ENCODE data around the gene FANCE.
"Not testable (repeated sequence)": the region's sequence is repeated elsewhere in the genome, so short reads cannot be mapped to it uniquely, and the experiment has no call there.

The FANCE gene

GRCh38 chr6:35500782-35501181 lies 48.6 kb downstream of the FANCE start:
- DNase-seq, result no peak

GRCh38 chr6:35501784-35502183 lies 49.6 kb downstream of the FANCE start:
- DNase-seq, result no peak

- DNase-seq, result no peak
Measured at GRCh38 chr6:35503534-35503933, 51.4 kb downstream of the FANCE start.

GRCh38 chr6:35505999-35506412 lies 53.9 kb downstream of the FANCE start:
- no peak for DNase-seq

- DNase-seq, result no peak
Measured at GRCh38 chr6:35506536-35506935, 54.4 kb downstream of the FANCE start.

GRCh38 chr6:35507221-35507620 lies 55.1 kb downstream of the FANCE start:
- no peak for DNase-seq

GRCh38 chr6:35508027-35508426 lies 55.9 kb downstream of the FANCE start:
- DNase-seq, result no peak

GRCh38 chr6:35508542-35508941 lies 56.4 kb downstream of the FANCE start:
- no peak for DNase-seq

- DNase-seq, result no peak
Measured at GRCh38 chr6:35510916-35511561, 58.9 kb downstream of the FANCE start.

GRCh38 chr6:35511562-35511941 lies 59.4 kb downstream of the FANCE start:
- no peak for DNase-seq

- DNase-seq, result no peak
Measured at GRCh38 chr6:35512006-35512405, 59.9 kb downstream of the FANCE start.

GRCh38 chr6:35512740-35513139 lies 60.6 kb downstream of the FANCE start, which contains the start of gene TULP1:
Gene TULP1, minus strand, starts transcription at chr6:35512896. Its CDS starts 38 bp downstream, at chr6:35512858.
- DNase-seq, result no peak

GRCh38 chr6:35514587-35514986 lies 62.4 kb downstream of the FANCE start:
- no peak for DNase-seq

GRCh38 chr6:35515939-35516338 lies 63.8 kb downstream of the FANCE start:
- DNase-seq, result not testable (repeated sequence)
